Lower leg skin (tissue), 4 donors: Measurements from ENCODE around the gene TADA2B. TPM values are rescaled to one million over a fixed set of nuclear protein-coding genes. Genes with fewer than 3 reads are reported as not detected.

Experiments used
- DNase-seq, 2 donors: peaks; one replicate each; pipeline ENCODE4 v3.0.0-alpha.2; 2019; ENCODE audit warnings: low spot score in 2 of 2
- H3K4me3 ChIP-seq: fragments of 200-600 bp; sonication (generic); 2 replicates; pipeline ENCODE4 v1.5.1; 2017; ENCODE audit warnings: mild to moderate bottlenecking, low read depth; ENCODE audit not compliant: poor library complexity, severe bottlenecking
- POLR2A ChIP-seq, 2 donors: fragments of 450-650 bp; IDR thresholded peaks; one replicate each; pipeline ENCODE4 v1.6.1; 2016 to 2017; ENCODE audit warnings: antibody characterized with exemption in 2 of 2, mild to moderate bottlenecking in 1 of 2, moderate library complexity in 1 of 2
- WGBS, 2 donors: methylation state at CpG; one replicate each; pipeline ENCODE4 v1.1.5; 2018; 5-methylcytosine and 5-hydroxymethylcytosine counted together
- intact Hi-C: fragments of 100-400 bp; cut with DNase I; formaldehyde crosslinking; loops from one replicate; pipeline ENCODE4 v1.15.0; 2023; ENCODE audit warnings: low total_unique reads
- total RNA-seq, 4 donors: library from RNA; depleted of rRNA; stranded (reverse); fragments of >200 nt; gene quantifications; one replicate each; pipeline ENCODE4 v1.1.0, GENCODE V29; 2016
- TF ChIP-seq, protein P1 (sequence below), 3 donors: fragments of 450-650 bp; IDR thresholded peaks; one replicate each; pipeline ENCODE4 v1.5.1; 2016; ENCODE audit warnings: antibody characterized with exemption in 3 of 3, mild to moderate bottlenecking in 3 of 3, moderate library complexity in 2 of 3

The TADA2B gene
- total RNA-seq, 4 donors from 2014 or later = 26.2 to 30.0 (median 27.2) TPM

DNA sequence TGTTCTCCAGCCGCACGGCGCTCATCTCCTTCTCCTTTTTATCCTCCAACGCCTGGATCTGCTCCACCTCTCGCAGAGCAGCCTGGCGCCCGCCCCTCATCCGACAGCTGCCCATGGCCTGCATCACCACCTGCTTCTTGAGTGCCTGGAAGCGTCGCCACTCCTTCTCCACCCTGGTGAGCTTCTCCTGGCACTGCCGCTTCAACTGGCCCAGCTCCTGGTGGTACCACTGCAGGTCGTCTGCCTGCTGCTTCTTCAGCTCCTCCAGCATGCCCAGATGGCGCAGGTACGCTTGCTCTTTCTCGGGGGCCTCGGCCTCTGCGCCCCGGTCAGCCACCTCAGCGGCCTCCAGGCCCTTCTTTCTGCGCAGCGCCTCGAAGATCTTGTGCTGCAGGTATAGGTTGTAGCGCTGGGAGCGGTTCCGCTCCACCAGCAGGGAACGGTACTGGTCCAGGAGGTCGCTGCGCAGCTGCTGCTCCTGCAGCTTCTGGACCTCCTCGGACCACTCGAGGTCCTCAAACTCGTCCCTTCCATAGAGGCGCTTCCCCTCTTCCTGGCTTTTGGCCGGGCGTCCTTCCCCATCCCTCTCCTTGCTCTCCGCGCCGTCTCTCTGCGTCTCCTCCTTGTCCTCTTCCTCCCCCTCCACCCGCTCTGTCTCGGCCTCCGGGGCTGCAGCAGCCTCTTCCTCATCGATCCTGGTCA lies 1.2 kb upstream of the TADA2B start:
- no peak for TF ChIP-seq POLR2A (IDR thresholded peaks at IDR 0.05)
- TF ChIP-seq, protein P1, sequence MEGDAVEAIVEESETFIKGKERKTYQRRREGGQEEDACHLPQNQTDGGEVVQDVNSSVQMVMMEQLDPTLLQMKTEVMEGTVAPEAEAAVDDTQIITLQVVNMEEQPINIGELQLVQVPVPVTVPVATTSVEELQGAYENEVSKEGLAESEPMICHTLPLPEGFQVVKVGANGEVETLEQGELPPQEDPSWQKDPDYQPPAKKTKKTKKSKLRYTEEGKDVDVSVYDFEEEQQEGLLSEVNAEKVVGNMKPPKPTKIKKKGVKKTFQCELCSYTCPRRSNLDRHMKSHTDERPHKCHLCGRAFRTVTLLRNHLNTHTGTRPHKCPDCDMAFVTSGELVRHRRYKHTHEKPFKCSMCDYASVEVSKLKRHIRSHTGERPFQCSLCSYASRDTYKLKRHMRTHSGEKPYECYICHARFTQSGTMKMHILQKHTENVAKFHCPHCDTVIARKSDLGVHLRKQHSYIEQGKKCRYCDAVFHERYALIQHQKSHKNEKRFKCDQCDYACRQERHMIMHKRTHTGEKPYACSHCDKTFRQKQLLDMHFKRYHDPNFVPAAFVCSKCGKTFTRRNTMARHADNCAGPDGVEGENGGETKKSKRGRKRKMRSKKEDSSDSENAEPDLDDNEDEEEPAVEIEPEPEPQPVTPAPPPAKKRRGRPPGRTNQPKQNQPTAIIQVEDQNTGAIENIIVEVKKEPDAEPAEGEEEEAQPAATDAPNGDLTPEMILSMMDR (IDR thresholded peaks at IDR 0.05) = no peak
- intact Hi-C loops = no loop called here
- WGBS, 2 donors = 35 to 46% methylated on average over 41 to 42 of the region's 42 CpGs
- peak overlapping the region; percentile 59 for H3K4me3 ChIP-seq
- DNase-seq = peak; percentile 51 to 90

DNA sequence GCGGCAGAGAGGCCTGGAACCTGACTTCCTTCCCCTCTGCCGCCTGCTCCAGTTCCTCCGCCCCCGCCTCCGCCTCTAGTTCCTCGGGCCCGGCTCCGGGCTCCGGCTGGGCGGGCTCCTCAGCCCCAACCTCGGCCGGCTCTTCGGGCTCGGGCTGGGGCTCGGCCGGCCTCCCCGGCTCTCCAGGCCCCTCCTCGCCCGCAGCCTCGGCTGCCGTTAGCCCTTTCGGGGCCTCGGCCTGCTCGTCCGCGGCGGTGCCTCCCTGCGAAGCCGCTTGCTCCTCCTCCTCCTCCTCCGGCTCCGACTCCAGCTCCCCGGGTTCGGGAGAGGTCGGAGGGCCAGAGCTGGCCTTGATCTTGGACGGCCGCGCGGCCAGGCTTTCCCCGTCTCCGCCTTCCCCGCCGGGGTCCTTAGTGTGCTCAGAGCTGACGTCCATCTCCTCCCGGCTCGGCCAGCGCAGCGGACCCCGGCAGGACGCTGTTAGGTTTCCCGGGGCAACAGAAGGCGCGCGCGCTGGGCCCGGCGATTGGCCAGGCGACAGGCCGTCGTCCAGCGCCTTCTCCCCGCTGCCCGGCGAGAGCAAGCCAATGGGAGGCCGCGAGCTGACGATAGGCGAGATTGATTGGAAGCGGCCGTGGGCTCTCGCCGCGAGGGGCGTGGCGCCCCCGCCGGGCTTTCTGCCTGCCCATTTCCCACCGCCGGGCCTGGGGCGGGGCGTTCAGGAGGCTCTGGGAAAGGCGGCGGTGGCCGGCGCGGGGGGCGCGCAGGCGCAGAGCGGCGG lies 479 bp upstream of the TADA2B start:
- WGBS, 2 donors = 1 to 2% methylated on average over 16 to 69 of the region's 90 CpGs
- intact Hi-C loops = no loop called here

DNA sequence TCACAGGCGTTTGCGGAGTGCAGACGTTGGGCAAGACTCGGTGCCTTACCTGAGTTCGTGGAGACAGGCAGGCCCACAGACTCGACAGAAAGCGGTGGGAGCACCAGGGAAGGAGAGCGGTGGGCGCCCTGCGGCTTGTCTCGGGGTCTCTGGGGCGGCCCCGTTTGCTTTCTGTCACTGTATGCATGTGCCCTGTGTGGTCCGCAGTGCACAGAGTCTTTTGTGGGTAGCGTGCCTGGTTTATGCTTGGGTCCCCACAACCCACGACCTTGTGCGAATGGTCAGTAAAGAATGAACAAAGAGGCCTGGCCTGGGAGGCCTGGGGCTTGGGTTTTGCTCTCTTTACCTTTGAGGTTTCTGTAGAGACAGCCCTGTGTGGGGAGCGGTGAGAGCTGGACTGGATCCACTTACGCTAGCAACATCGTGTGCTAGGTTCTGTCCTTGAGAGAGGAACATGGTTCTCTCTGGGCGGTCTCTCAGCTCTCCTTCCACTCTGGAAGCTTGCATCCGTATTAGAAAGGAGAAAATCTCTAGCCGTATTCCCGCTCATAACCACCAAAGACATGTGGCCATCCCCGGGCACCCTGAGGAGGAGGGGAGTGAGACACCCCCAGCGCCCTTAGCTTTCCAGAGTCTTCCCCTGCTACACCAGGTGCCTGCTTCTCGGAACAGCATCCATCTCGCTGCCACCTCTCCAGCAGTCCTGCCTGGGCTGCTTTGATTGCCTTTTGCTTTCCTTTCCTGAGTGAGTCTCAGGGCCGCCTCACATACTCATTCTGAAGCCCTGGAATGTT lies 1.2 kb downstream of the TADA2B start:
- intact Hi-C loops = no loop called here
- no peak for DNase-seq
- H3K4me3 ChIP-seq = peak overlapping the region; percentile 99
- 16 to 20% methylated on average over 21 to 27 of the region's 29 CpGs for WGBS, 2 donors
- TF ChIP-seq, protein P1 (IDR thresholded peaks at IDR 0.05) = no peak
- no peak for TF ChIP-seq POLR2A (IDR thresholded peaks at IDR 0.05)

More for the DNA sequence above, 479 bp upstream of the TADA2B start:
- TF ChIP-seq, protein P1 (IDR thresholded peaks at IDR 0.05) = no peak
- TF ChIP-seq POLR2A (IDR thresholded peaks at IDR 0.05) = no peak
- peak; percentile 95 to 99 for DNase-seq
- peak overlapping the region; percentile 59 for H3K4me3 ChIP-seq

DNA sequence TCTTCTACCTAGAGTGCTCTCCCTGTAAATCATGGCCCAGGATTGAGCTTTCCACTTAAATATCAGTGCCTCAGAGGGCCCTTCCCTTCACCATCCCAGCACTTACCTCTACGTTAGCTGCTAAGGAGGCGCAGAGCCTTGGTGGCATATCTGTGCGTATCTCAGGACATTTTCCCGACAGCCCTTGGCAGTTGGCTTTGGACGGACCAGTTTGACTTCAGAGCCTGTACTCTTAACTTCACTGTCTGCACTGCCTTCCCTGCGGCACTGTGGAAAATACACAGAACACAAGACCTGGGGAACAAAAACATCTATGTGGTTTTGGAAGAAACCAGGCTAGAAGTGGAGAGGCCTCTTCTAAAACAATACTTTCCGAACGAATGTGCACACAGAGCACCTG lies 2.4 kb downstream of the TADA2B start:
- 47 to 62% methylated on average over 8 of the region's 8 CpGs for WGBS, 2 donors
- DNase-seq = no peak
- TF ChIP-seq POLR2A (IDR thresholded peaks at IDR 0.05) = no peak
- TF ChIP-seq, protein P1 (IDR thresholded peaks at IDR 0.05) = no peak
- intact Hi-C loops = no loop called here
- H3K4me3 ChIP-seq = no peak overlapping the region

DNA sequence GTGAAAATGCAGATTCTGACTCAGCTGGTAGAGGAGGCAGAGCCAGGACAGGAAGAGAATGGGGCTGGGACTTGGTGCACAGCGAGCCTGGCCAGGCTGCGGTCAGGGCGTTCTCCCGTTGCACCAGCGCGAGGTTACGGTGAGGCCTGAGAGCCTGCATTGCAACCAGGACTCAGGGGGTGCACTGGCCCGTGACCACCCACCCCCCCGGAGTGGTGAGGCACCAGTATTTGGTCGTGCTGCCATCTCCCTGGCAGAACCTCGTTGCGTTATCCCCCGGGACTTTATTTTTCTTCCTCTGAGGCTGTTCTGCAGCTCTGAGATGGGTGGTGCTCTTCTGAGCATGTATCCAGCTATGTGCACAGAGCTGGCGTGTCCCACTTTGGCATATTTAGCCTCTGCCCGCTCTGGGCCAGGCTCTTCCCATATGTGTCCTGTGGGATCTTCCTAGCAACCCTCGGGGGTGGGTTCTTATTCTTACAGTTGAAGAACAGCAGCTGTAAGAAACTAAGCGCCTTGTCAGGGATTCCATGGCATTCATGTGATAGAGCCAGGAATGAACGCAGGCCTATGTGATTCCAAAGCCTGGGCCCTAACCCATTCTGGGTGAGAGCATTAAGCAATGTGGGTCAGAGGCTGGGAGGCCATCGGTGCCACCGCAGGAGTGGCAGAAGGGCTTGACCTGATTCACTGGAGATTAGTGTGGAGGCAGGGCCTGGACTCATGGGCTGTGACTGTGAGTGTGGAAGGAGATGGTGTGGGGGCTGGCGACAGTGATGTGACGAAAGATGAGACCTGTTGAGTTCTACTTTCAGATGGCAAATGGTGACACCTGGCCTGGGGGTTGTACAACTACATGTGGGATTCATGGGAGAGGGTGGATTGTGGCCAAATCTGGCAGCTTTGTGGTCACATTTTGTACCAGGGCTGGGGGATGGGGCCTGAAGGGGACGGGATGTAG lies 3.1 kb downstream of the TADA2B start:
- intact Hi-C loops = no loop called here
- DNase-seq = no peak

More for the DNA sequence above, 3.1 kb downstream of the TADA2B start:
- WGBS, 2 donors = 71 to 76% methylated on average over 15 to 23 of the region's 23 CpGs
- no peak overlapping the region for H3K4me3 ChIP-seq
- TF ChIP-seq, protein P1 (IDR thresholded peaks at IDR 0.05) = no peak
- no peak for TF ChIP-seq POLR2A (IDR thresholded peaks at IDR 0.05)
